HepG2 (cell line): ENCODE data around the gene CEBPB. TPM values are rescaled to one million over a fixed set of nuclear protein-coding genes. Genes with fewer than 3 reads are reported as not detected.

Source experiments
- ATAC-seq: fragments of 200-7000 bp; cut with Tn5 transposase; 3 replicates; pipeline ENCODE4 v1.9.1; 2020; ENCODE audit warnings: mild to moderate bottlenecking, moderate library complexity
- BruUV-seq: library from RNA; stranded (reverse); fragments of 400-500 nt; replicated peaks from 2 replicates; lab custom pipeline; 2021; lab: Mats Ljungman, UMichigan
- CTCF ChIA-PET: fragments of 300-600 bp; formaldehyde crosslinking; extraction: SDS; loops from one replicate; lab custom pipeline; 2021; ENCODE audit warnings: low total read pairs, inconsistent platforms, low intra/inter-chr PET ratio; lab: Yijun Ruan, JAX
- POLR2A ChIA-PET: fragments of 350-600 bp; sonication (Branson Sonifier 250); formaldehyde crosslinking; loops from one replicate; lab custom pipeline; 2020; ENCODE audit warnings: antibody characterized with exemption, inconsistent platforms; lab: Yijun Ruan, JAX
- DNase-seq: peaks from one replicate; pipeline ENCODE4 v3.0.0-alpha.2; 2015; ENCODE audit warnings: low spot score
- FAIRE-seq: peaks from 3 replicates; lab custom pipeline; 2011; peaks lifted over from hg19 to GRCh38; lab: Jason Lieb, UNC
- H2AFZ ChIP-seq: one replicate; pipeline ENCODE4 v1.6.1; 2011; ENCODE audit warnings: low read length, inconsistent platforms
- H3K27ac ChIP-seq: fragments of 300-600 bp; 3 replicates; pipeline ENCODE4 v1.8.0; 2011; ENCODE audit warnings: mixed run types, mild to moderate bottlenecking, mixed read lengths, low read length, inconsistent platforms; ENCODE audit not compliant: insufficient read depth; ENCODE audit errors: extremely low read length
- H3K27me3 ChIP-seq, 2 experiments: fragments of 200-600 bp in 1 of 2; 2 replicates in 1 of 2; 3 replicates in 1 of 2; pipeline versions ENCODE4 v1.6.0 to v1.8.0; 2011; ENCODE audit warnings: low read length in 2 of 2, mild to moderate bottlenecking in 2 of 2, moderate library complexity in 2 of 2, inconsistent platforms in 1 of 2; ENCODE audit not compliant: insufficient read depth in 2 of 2, control insufficient read depth in 1 of 2
- H3K36me3 ChIP-seq, 2 experiments: fragments of 200-600 bp in 1 of 2; replicated peaks in 1 of 2; 2 replicates in 1 of 2; 3 replicates in 1 of 2; pipeline versions ENCODE4 v1.5.1 to v1.8.0; 2011; ENCODE audit warnings: low read length in 2 of 2, inconsistent platforms in 1 of 2; ENCODE audit not compliant: insufficient read depth in 2 of 2, control insufficient read depth in 1 of 2
- H3K4me1 ChIP-seq: 2 replicates; pipeline ENCODE4 v1.5.1; 2012; ENCODE audit warnings: low read length, inconsistent platforms; ENCODE audit not compliant: insufficient read depth
- H3K4me2 ChIP-seq: 2 replicates; pipeline ENCODE4 v1.6.0; 2011; ENCODE audit warnings: low read depth, low read length, inconsistent platforms
- H3K4me3 ChIP-seq, 3 experiments: fragments of 200-600 bp in 1 of 3; sonication (generic), shearing (Covaris generic) in 1 of 3; replicated peaks in 1 of 3; 2 replicates each; pipeline ENCODE4 v1.5.1; 2011 to 2016; ENCODE audit warnings: low read length in 3 of 3, inconsistent platforms in 2 of 3, low read depth in 2 of 3, mild to moderate bottlenecking in 2 of 3, control low read depth in 1 of 3, mixed read lengths in 1 of 3; ENCODE audit not compliant: insufficient read depth in 1 of 3
- H3K79me2 ChIP-seq: one replicate; pipeline ENCODE4 v1.6.1; 2011; ENCODE audit warnings: low read length, inconsistent platforms; ENCODE audit not compliant: insufficient read depth
- H3K9ac ChIP-seq: 2 replicates; pipeline ENCODE4 v1.6.0; 2011; ENCODE audit warnings: mild to moderate bottlenecking, low read depth, low read length, inconsistent platforms; ENCODE audit not compliant: insufficient read depth
- H3K9me3 ChIP-seq: 2 replicates; pipeline ENCODE4 v1.5.1; 2012; ENCODE audit warnings: mild to moderate bottlenecking, low read length
- H4K20me1 ChIP-seq: 2 replicates; pipeline ENCODE4 v1.6.0; 2011; ENCODE audit warnings: inconsistent platforms, mild to moderate bottlenecking, low read length, moderate library complexity; ENCODE audit not compliant: insufficient read depth
- CEBPB ChIP-seq: IDR thresholded peaks from 2 replicates; pipeline ENCODE4 v1.6.1; 2011; ENCODE audit warnings: low read depth, low read length, improper control_type of control experiment, borderline replicate concordance
- EED ChIP-seq: sonication (generic); formaldehyde crosslinking; IDR thresholded peaks from 2 replicates; pipeline ENCODE4 v1.5.0; 2020; ENCODE audit warnings: mild to moderate bottlenecking, missing genetic modification reagents
- IRF1 ChIP-seq: sonication (generic); formaldehyde crosslinking; IDR thresholded peaks from 2 replicates; pipeline ENCODE4 v1.4.0; 2020; ENCODE audit warnings: low read depth, mild to moderate bottlenecking, missing genetic modification reagents
- SP1 ChIP-seq, 2 experiments: fragments of 450-650 bp in 1 of 2; sonication (generic) in 1 of 2; formaldehyde crosslinking in 1 of 2; IDR thresholded peaks; 2 replicates each; pipeline versions ENCODE4 v1.4.0 to v1.6.1; 2016 to 2020; ENCODE audit warnings: missing genetic modification reagents in 1 of 2
- TBX2 ChIP-seq: sonication (generic); formaldehyde crosslinking; IDR thresholded peaks from 2 replicates; pipeline ENCODE4 v1.5.0; 2020; ENCODE audit warnings: missing genetic modification reagents, mild to moderate bottlenecking, borderline replicate concordance
- TERF1 ChIP-seq: sonication (generic); formaldehyde crosslinking; IDR thresholded peaks from 2 replicates; pipeline ENCODE4 v1.8.0; 2022; ENCODE audit warnings: mild to moderate bottlenecking, missing genetic modification reagents, moderate library complexity
- TFAP4 ChIP-seq: sonication (generic); IDR thresholded peaks from 2 replicates; pipeline ENCODE4 v1.6.1; 2016; ENCODE audit warnings: low read depth, borderline replicate concordance
- TFDP1 ChIP-seq: IDR thresholded peaks from 2 replicates; pipeline ENCODE4 v1.6.1; 2016; ENCODE audit warnings: missing compliant biosample characterization, missing genetic modification reagents, borderline replicate concordance
- ZNF121 ChIP-seq: sonication (generic); formaldehyde crosslinking; IDR thresholded peaks from 2 replicates; pipeline ENCODE4 v1.5.0; 2020; ENCODE audit warnings: mild to moderate bottlenecking, missing genetic modification reagents
- ZNF317 ChIP-seq: sonication (generic); formaldehyde crosslinking; IDR thresholded peaks from 2 replicates; pipeline ENCODE4 v1.5.0; 2020; ENCODE audit warnings: mild to moderate bottlenecking, missing genetic modification reagents
- ZNF501 ChIP-seq: sonication (generic); formaldehyde crosslinking; IDR thresholded peaks from 2 replicates; pipeline ENCODE4 v1.5.1; 2020; ENCODE audit warnings: mild to moderate bottlenecking, moderate library complexity, missing genetic modification reagents
- ZNF646 ChIP-seq: sonication (generic); formaldehyde crosslinking; IDR thresholded peaks from 2 replicates; pipeline ENCODE4 v1.9.0; 2021; ENCODE audit warnings: mild to moderate bottlenecking, missing genetic modification reagents
- WGBS: methylation state at CpG from one replicate; pipeline ENCODE4 v1.1.6; 2017; ENCODE audit warnings: low lambda C conversion rate; 5-methylcytosine and 5-hydroxymethylcytosine counted together
- in situ Hi-C: cut with HindIII; loops from 2 replicates; pipeline ENCODE4 v1.10.0; 2017; ENCODE audit warnings: low pct_unique_long_range_greater_than_20kb; ENCODE audit not compliant: extremely low pct_ligation_motif_present
- intact Hi-C: fragments of 100-400 bp; cut with micrococcal nuclease; formaldehyde crosslinking; loops from one replicate; pipeline ENCODE4 v1.10.0; 2022; ENCODE audit not compliant: unreplicated experiment
- polyA plus RNA-seq, 8 experiments: library from polyadenylated mRNA; depleted of rRNA in 3 of 8; stranded (reverse) in 7 of 8; unstranded in 1 of 8; fragments of >200 nt; fragmentation: Illumina TruSeq in 4 of 8; extraction: Trizol in 4 of 8; gene quantifications; 2 replicates each; pipeline versions ENCODE4 v1.2.1 to v1.2.3, GENCODE V29; 2011 to 2016; ENCODE audit warnings: low read depth in 4 of 8, missing spikeins in 1 of 8, mixed read lengths in 1 of 8; ENCODE audit not compliant: insufficient read depth in 1 of 8
- total RNA-seq, 5 experiments: library from RNA; depleted of rRNA; stranded (reverse); fragments of >200 nt; fragmentation: Illumina TruSeq; extraction: Trizol; gene quantifications; 2 replicates each; pipeline ENCODE4 v1.2.3, GENCODE V29; 2016; ENCODE audit warnings: low read depth in 1 of 5

The CEBPB gene
- total and polyA plus RNA-seq, 2 of the 13 experiments (the other 11 are each of a cell fraction or from before 2014, with no cell fraction given) = 18.5 to 28.2 TPM

DNA sequence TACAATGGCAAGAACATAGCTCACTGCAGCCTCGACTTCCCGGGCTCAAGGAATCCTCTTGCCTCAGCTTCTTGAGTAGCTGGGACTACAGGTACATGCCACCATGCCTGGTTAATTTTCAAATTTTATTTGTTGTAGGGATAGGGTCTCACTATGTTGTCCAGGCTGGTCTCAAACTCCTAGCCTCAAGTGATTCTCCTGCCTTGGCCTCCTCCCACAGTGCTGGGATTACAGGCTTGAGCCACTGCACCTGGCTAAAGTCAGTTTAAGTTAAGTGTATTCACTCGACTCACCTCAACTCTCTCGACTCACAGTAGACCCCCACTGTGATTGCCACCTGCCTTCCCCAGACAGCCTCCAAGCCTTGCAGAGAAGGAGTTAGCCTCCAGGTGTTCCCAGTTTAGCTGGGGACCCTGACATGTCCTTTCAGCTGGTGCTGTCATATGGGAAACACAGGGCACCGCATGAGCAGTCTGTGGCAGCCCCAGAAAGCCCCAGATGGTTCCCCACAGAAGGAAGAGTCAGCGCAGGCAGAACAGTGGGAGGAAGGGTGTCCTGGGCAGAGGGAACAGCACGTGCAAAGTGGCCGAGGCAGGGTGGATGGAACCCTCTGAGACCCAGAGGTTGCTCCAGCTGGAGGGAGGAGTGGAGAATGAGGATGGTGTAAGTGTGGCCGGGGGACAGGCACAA lies 40.4 kb downstream of the CEBPB start:
- Histone ChIP-seq H3K4me2 (no peak overlapping the region), H3K79me2 (no peaks in the 10 kb centered on the region), H3K4me1 (peaks cover 11% of the 10 kb centered on the region), H2AFZ (no peak overlapping the region), H3K4me3 (no peak overlapping the region), H3K27ac (no peak overlapping the region), H3K36me3 (no peaks in the 10 kb centered on the region), H3K27me3 (peaks cover 17 to 58% of the 10 kb centered on the region in 2 experiments; a peak in 4 of 5 replicates), H4K20me1 (no peaks in the 10 kb centered on the region), H3K9me3 (no peaks in the 10 kb centered on the region), H3K9ac (no peak overlapping the region)
- intact Hi-C loops = no loop called here
- DNase-seq (no peak), ATAC-seq (no peak; the same call in 2 of the 3 replicates), FAIRE-seq (peak; percentile 23)
- BruUV-seq = no TSS peak
- in situ Hi-C loops = no loop called here
- ChIA-PET CTCF (no interaction called here), POLR2A (interaction anchor here (1.3 kb wide), 1 partner anchor 12 kb away, joined by 4 read pairs; no protein-coding TSS in a partner anchor)
- 38% methylated on average over 9 of the region's 9 CpGs for WGBS
- no peak for TF ChIP-seq TERF1 (CRISPR knock-in tag)
- TF ChIP-seq TBX2 (CRISPR knock-in tag) = 0 out of 2 replicates have a peak, but pooled peaks have one; percentile 18
- TF ChIP-seq CEBPB = no peak
- no peak for TF ChIP-seq TFDP1 (CRISPR knock-in tag)
- TF ChIP-seq ZNF646 (CRISPR knock-in tag) = no peak
- TF ChIP-seq SP1 (IDR thresholded peaks at IDR 0.05) = no peak
- TF ChIP-seq SP1 (CRISPR knock-in tag; IDR thresholded peaks at IDR 0.05) = no peak
- 0 out of 2 replicates have a peak, but pooled peaks have one; percentile 33 for TF ChIP-seq ZNF501 (CRISPR knock-in tag)
- no peak for TF ChIP-seq EED (CRISPR knock-in tag)
- TF ChIP-seq ZNF317 = no peak
- TF ChIP-seq ZNF121 (CRISPR knock-in tag) = peak; percentile 87
- TF ChIP-seq TFAP4 = no peak
- TF ChIP-seq IRF1 (CRISPR knock-in tag) = no peak
